ENCODE measurements around the gene TMEM151B.

GRCh38 chr6:44260451-44261297 lies 9.6 kb upstream of the TMEM151B start:
- TF ChIP-seq CTCF (conservative IDR thresholded peaks at IDR 0.05; ENCODE audit: low read depth, low read length) (no peak), BHLHE40 (IDR thresholded peaks at IDR 0.05; ENCODE audit: low read depth, low read length) (no peak), POLR2A (IDR thresholded peaks at IDR 0.05; ENCODE audit: low read depth, low read length) (no peak), RCOR1 (IDR thresholded peaks at IDR 0.05; ENCODE audit: insufficient replicate concordance, low read length) (no peak), MAZ (IDR thresholded peaks at IDR 0.05; ENCODE audit: borderline replicate concordance, low read depth, low read length) (no peak), ELK1 (IDR thresholded peaks at IDR 0.05; ENCODE audit: borderline replicate concordance, low read depth, low read length) (no peak), CEBPB (IDR thresholded peaks at IDR 0.05; ENCODE audit: low read depth, low read length) (no peak), USF2 (IDR thresholded peaks at IDR 0.05; ENCODE audit: low read depth, low read length) (no peak), RAD21 (IDR thresholded peaks at IDR 0.05; ENCODE audit: low read length) (no peak), RFX5 (IDR thresholded peaks at IDR 0.05; ENCODE audit: low read depth, low read length) (no peak)
